ENCODE results near the gene NOS1AP.
"Not testable (repeated sequence)": the region's sequence is repeated elsewhere in the genome, so short reads cannot be mapped to it uniquely, and the experiment has no call there.

The NOS1AP gene

DNA sequence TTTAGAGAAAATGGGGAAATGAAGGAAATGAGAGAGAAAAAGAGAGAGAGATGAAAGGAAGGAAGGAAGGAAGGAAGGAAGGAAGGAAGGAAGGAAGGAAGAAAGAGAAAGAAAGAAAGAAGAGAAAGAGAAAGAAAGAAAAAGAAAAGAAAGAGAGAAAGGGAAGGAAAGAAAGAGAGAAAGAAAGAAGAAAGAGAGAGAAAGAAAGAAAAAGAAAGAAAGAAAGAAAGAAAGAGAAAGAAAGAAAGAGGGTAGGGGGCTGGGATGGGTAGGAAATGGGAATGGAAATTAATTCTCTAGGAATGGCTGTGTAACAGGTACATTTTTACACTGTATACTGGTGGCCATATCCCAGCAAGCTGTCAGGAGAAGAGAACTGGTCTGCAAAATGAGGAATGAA is 346.7 kb downstream of the NOS1AP start:
- H3K9ac ChIP-seq (ENCODE audit: low read length) = no peak overlapping the region
- no peaks in the 10 kb centered on the region for H3K9me2 ChIP-seq (ENCODE audit: low read depth, low read length)
- H3K27me3 ChIP-seq (ENCODE audit: insufficient read depth, low read length) = no peaks in the 10 kb centered on the region
- no peaks in the 10 kb centered on the region for H3K4me1 ChIP-seq (ENCODE audit: insufficient read depth, low read length, severe bottlenecking)
- no peak overlapping the region for H2AFZ ChIP-seq (ENCODE audit: low read length)
- H3K27ac ChIP-seq (ENCODE audit: low read depth, low read length, poor library complexity, severe bottlenecking) = no peak overlapping the region
- no peaks in the 10 kb centered on the region for H3F3A ChIP-seq (ENCODE audit: insufficient read depth, low read length)
- no peaks in the 10 kb centered on the region for H3K79me2 ChIP-seq (ENCODE audit: insufficient read depth, low read length)
- H3K9me3 ChIP-seq (ENCODE audit: low read length) = no peaks in the 10 kb centered on the region
- no peaks in the 10 kb centered on the region for H3K36me3 ChIP-seq (ENCODE audit: insufficient read depth, low read length)
- no peaks in the 10 kb centered on the region for H4K20me1 ChIP-seq (ENCODE audit: insufficient read depth, low read length)
- no peak overlapping the region for H3K4me3 ChIP-seq (ENCODE audit: low read depth, low read length, poor library complexity, severe bottlenecking)
- TF ChIP-seq, protein P1, sequence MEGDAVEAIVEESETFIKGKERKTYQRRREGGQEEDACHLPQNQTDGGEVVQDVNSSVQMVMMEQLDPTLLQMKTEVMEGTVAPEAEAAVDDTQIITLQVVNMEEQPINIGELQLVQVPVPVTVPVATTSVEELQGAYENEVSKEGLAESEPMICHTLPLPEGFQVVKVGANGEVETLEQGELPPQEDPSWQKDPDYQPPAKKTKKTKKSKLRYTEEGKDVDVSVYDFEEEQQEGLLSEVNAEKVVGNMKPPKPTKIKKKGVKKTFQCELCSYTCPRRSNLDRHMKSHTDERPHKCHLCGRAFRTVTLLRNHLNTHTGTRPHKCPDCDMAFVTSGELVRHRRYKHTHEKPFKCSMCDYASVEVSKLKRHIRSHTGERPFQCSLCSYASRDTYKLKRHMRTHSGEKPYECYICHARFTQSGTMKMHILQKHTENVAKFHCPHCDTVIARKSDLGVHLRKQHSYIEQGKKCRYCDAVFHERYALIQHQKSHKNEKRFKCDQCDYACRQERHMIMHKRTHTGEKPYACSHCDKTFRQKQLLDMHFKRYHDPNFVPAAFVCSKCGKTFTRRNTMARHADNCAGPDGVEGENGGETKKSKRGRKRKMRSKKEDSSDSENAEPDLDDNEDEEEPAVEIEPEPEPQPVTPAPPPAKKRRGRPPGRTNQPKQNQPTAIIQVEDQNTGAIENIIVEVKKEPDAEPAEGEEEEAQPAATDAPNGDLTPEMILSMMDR (IDR thresholded peaks at IDR 0.05; ENCODE audit: low read length) = no peak
- TF ChIP-seq EZH2 (IDR thresholded peaks at IDR 0.05; ENCODE audit: borderline replicate concordance, low read length) = no peak
- no peak overlapping the region for H3K4me2 ChIP-seq (ENCODE audit: low read length)

DNA sequence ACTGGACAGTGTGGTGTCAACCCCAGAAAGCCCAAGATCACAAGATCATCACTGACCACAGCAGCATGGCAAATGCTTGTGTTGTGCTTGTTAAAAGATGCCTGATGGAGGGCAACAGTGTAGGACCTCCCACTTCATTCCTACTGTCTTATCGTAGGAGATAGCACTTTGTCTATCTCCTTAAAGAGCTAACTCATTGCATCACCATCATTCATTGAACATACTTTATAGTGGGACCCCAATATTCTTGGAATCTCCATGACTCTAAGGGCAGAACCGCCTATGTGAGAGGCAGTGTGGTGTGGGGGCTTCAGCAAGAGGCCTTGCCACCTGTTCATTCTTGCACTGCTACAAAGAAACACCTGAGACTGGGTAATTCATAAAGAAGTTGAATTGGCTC is 347.4 kb downstream of the NOS1AP start:
- Histone ChIP-seq H4K20me1 (ENCODE audit: insufficient read depth, low read length) (no peaks in the 10 kb centered on the region), H3K4me2 (ENCODE audit: low read length) (no peak overlapping the region), H3K36me3 (ENCODE audit: insufficient read depth, low read length) (no peaks in the 10 kb centered on the region), H2AFZ (ENCODE audit: low read length) (no peak overlapping the region), H3K27ac (ENCODE audit: low read depth, low read length, poor library complexity, severe bottlenecking) (no peak overlapping the region), H3K27me3 (ENCODE audit: insufficient read depth, low read length) (no peaks in the 10 kb centered on the region), H3K9me3 (ENCODE audit: low read length) (no peaks in the 10 kb centered on the region), H3F3A (ENCODE audit: insufficient read depth, low read length) (no peaks in the 10 kb centered on the region), H3K4me1 (ENCODE audit: insufficient read depth, low read length, severe bottlenecking) (no peaks in the 10 kb centered on the region), H3K79me2 (ENCODE audit: insufficient read depth, low read length) (no peaks in the 10 kb centered on the region), H3K9ac (ENCODE audit: low read length) (no peak overlapping the region), H3K4me3 (ENCODE audit: low read depth, low read length, poor library complexity, severe bottlenecking) (no peak overlapping the region), H3K9me2 (ENCODE audit: low read depth, low read length) (no peaks in the 10 kb centered on the region)
- TF ChIP-seq EZH2 (IDR thresholded peaks at IDR 0.05; ENCODE audit: borderline replicate concordance, low read length) = no peak
- TF ChIP-seq, protein P1 (IDR thresholded peaks at IDR 0.05; ENCODE audit: low read length) = no peak

DNA sequence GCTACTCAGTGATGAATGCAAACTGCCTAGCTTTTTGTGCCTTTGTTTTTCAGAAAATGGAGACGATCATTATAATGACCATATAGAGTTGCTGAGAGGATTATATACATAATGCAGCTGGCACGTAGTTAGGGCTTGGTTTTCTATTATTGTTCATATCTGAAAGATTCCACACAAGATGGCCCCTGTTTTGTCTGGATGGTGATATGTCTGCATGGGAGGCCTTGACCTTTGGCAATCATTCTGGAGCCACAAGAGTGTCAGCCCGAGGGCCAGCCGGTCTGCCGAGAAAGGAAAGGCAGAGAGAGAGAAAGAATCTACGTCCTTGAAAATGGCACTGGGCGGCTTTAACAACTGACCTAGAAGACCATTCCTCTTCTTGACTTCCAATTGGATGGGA is 348.2 kb downstream of the NOS1AP start:
- TF ChIP-seq EZH2 (IDR thresholded peaks at IDR 0.05; ENCODE audit: borderline replicate concordance, low read length) = no peak
- TF ChIP-seq, protein P1 (IDR thresholded peaks at IDR 0.05; ENCODE audit: low read length) = no peak
- Histone ChIP-seq H3K27ac (ENCODE audit: low read depth, low read length, poor library complexity, severe bottlenecking) (no peak overlapping the region), H2AFZ (ENCODE audit: low read length) (no peak overlapping the region), H3K9me2 (ENCODE audit: low read depth, low read length) (no peaks in the 10 kb centered on the region), H3F3A (ENCODE audit: insufficient read depth, low read length) (no peaks in the 10 kb centered on the region), H3K27me3 (ENCODE audit: insufficient read depth, low read length) (no peaks in the 10 kb centered on the region), H3K9me3 (ENCODE audit: low read length) (no peaks in the 10 kb centered on the region), H4K20me1 (ENCODE audit: insufficient read depth, low read length) (no peaks in the 10 kb centered on the region), H3K9ac (ENCODE audit: low read length) (no peak overlapping the region), H3K79me2 (ENCODE audit: insufficient read depth, low read length) (no peaks in the 10 kb centered on the region), H3K4me1 (ENCODE audit: insufficient read depth, low read length, severe bottlenecking) (no peaks in the 10 kb centered on the region), H3K4me3 (ENCODE audit: low read depth, low read length, poor library complexity, severe bottlenecking) (no peak overlapping the region), H3K4me2 (ENCODE audit: low read length) (no peak overlapping the region), H3K36me3 (ENCODE audit: insufficient read depth, low read length) (no peaks in the 10 kb centered on the region)

DNA sequence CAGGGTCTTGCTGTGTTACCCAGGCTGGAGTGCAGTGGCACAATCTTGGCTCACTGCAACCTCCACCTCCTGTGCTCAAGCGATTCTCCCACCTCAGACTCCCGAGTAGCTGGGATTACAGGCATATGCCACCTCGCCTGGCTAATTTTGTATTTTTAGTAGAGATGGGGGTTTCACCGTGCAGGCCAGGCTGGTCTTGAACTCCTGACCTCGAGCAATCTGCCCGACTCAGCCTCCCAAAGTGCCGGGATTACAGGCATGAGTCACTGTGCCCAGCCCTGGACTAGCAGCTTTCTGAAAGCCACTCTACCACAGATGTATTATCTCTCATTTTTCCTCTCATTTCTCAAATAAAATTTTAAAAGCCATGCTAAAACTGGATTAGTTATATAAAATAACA is 349.1 kb downstream of the NOS1AP start:
- H3K4me2 ChIP-seq (ENCODE audit: low read length); H3K9me2 ChIP-seq (ENCODE audit: low read depth, low read length); H3K4me1 ChIP-seq (ENCODE audit: insufficient read depth, low read length, severe bottlenecking); H3F3A ChIP-seq (ENCODE audit: insufficient read depth, low read length); H3K36me3 ChIP-seq (ENCODE audit: insufficient read depth, low read length); H3K9ac ChIP-seq (ENCODE audit: low read length); H3K4me3 ChIP-seq (ENCODE audit: low read depth, low read length, poor library complexity, severe bottlenecking); H3K27me3 ChIP-seq (ENCODE audit: insufficient read depth, low read length); H3K9me3 ChIP-seq (ENCODE audit: low read length); H3K27ac ChIP-seq (ENCODE audit: low read depth, low read length, poor library complexity, severe bottlenecking); H4K20me1 ChIP-seq (ENCODE audit: insufficient read depth, low read length); H2AFZ ChIP-seq (ENCODE audit: low read length); H3K79me2 ChIP-seq (ENCODE audit: insufficient read depth, low read length): not testable (repeated sequence)

DNA sequence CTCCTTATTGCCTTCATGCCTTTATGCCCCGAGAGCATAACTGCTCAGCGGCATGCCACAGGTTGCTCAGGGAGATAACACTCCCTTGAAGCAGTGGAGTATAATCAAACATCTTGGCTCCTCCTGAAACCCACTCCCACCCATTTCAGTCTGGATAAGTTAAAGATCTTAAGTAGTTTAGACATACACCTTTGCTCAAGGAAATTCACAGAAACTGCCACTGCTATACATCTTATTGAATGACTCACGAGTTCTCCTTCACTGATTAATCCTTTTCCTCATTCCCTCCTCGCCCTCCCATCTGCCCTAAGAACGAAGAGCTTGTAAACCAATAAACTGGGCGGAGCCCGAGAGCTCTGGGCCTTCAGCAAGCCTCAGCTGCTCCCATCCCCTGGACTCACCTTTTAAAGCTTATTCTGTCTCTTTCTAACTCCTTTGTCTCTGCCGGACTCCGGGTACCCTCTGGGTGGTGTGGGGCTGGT is 350.0 kb downstream of the NOS1AP start:
- not testable (repeated sequence) for H3K9ac ChIP-seq (ENCODE audit: low read length); H3K4me3 ChIP-seq (ENCODE audit: low read depth, low read length, poor library complexity, severe bottlenecking); H3F3A ChIP-seq (ENCODE audit: insufficient read depth, low read length); H3K27me3 ChIP-seq (ENCODE audit: insufficient read depth, low read length); H2AFZ ChIP-seq (ENCODE audit: low read length); H4K20me1 ChIP-seq (ENCODE audit: insufficient read depth, low read length); H3K27ac ChIP-seq (ENCODE audit: low read depth, low read length, poor library complexity, severe bottlenecking); H3K36me3 ChIP-seq (ENCODE audit: insufficient read depth, low read length); H3K4me1 ChIP-seq (ENCODE audit: insufficient read depth, low read length, severe bottlenecking); H3K9me2 ChIP-seq (ENCODE audit: low read depth, low read length); H3K9me3 ChIP-seq (ENCODE audit: low read length); H3K4me2 ChIP-seq (ENCODE audit: low read length); H3K79me2 ChIP-seq (ENCODE audit: insufficient read depth, low read length)

Measured in OCI-LY1 (cell line).